ENCODE measurements around the gene SLC1A5.

Gene SLC1A5

GRCh38 chr19:46739290-46739771, 49.1 kb downstream of the SLC1A5 start:
- peaks cover 5% of the 10 kb centered on the region for H3K4me1 ChIP-seq (ENCODE audit: low read length)
- H3K9me3 ChIP-seq (replicated peaks; ENCODE audit: insufficient read depth, low read length) = no peaks in the 10 kb centered on the region
- no peaks in the 10 kb centered on the region; the same call in 1 of the 2 replicates for H3K36me3 ChIP-seq (replicated peaks; ENCODE audit: insufficient read depth, low read length)
- peaks cover 82% of the 10 kb centered on the region for H3K79me2 ChIP-seq (ENCODE audit: low read length)
- H3K9me2 ChIP-seq (replicated peaks; ENCODE audit: insufficient read depth, low read length) = no peaks in the 10 kb centered on the region
- no peak overlapping the region for H3K27ac ChIP-seq (ENCODE audit: low read length)
- H3K4me2 ChIP-seq (ENCODE audit: low read depth, low read length) = no peak overlapping the region
- peaks cover 34% of the 10 kb centered on the region for H4K20me1 ChIP-seq (ENCODE audit: insufficient read depth, low read length)
- no peaks in the 10 kb centered on the region for H3K27me3 ChIP-seq (replicated peaks; ENCODE audit: insufficient read depth, low read length)
- H2AFZ ChIP-seq (ENCODE audit: low read length) = no peak overlapping the region
- H3K4me3 ChIP-seq (ENCODE audit: low read length) = no peak overlapping the region
- DNase-seq = no peak
- TF ChIP-seq EZH2 (optimal IDR thresholded peaks at IDR 0.05; ENCODE audit: low read depth, low read length) (no peak), CTCF (IDR thresholded peaks at IDR 0.05; ENCODE audit: low read length) (no peak), EZH2phosphoT487 (IDR thresholded peaks at IDR 0.05; ENCODE audit: low read length) (no peak)
- H3F3A ChIP-seq (ENCODE audit: insufficient read depth, low read length) = no peaks in the 10 kb centered on the region
- H3K9ac ChIP-seq (ENCODE audit: low read length) = no peak overlapping the region

GRCh38 chr19:46737761-46738171, 50.6 kb downstream of the SLC1A5 start:
- no peak for DNase-seq
- no peak overlapping the region for H3K4me3 ChIP-seq (ENCODE audit: low read length)
- H3F3A ChIP-seq (ENCODE audit: insufficient read depth, low read length) = no peaks in the 10 kb centered on the region
- H3K4me1 ChIP-seq (ENCODE audit: low read length) = no peaks in the 10 kb centered on the region
- no peak overlapping the region for H3K27ac ChIP-seq (ENCODE audit: low read length)
- no peaks in the 10 kb centered on the region for H3K9me3 ChIP-seq (replicated peaks; ENCODE audit: insufficient read depth, low read length)
- peaks cover 27% of the 10 kb centered on the region for H4K20me1 ChIP-seq (ENCODE audit: insufficient read depth, low read length)
- no peaks in the 10 kb centered on the region for H3K27me3 ChIP-seq (replicated peaks; ENCODE audit: insufficient read depth, low read length)
- H3K36me3 ChIP-seq (replicated peaks; ENCODE audit: insufficient read depth, low read length) = peaks cover 5% of the 10 kb centered on the region
- H3K79me2 ChIP-seq (ENCODE audit: low read length) = peaks cover 84% of the 10 kb centered on the region
- TF ChIP-seq EZH2phosphoT487 (IDR thresholded peaks at IDR 0.05; ENCODE audit: low read length) (no peak), CTCF (IDR thresholded peaks at IDR 0.05; ENCODE audit: low read length) (no peak), EZH2 (optimal IDR thresholded peaks at IDR 0.05; ENCODE audit: low read depth, low read length) (no peak)
- H3K9ac ChIP-seq (ENCODE audit: low read length) = no peak overlapping the region
- H3K9me2 ChIP-seq (replicated peaks; ENCODE audit: insufficient read depth, low read length) = no peaks in the 10 kb centered on the region
- H3K4me2 ChIP-seq (ENCODE audit: low read depth, low read length) = no peak overlapping the region
- no peak overlapping the region for H2AFZ ChIP-seq (ENCODE audit: low read length)

- H3K4me1 ChIP-seq (ENCODE audit: low read length) = no peaks in the 10 kb centered on the region
- H3K27me3 ChIP-seq (replicated peaks; ENCODE audit: insufficient read depth, low read length) = no peaks in the 10 kb centered on the region
- TF ChIP-seq EZH2 (optimal IDR thresholded peaks at IDR 0.05; ENCODE audit: low read depth, low read length) (no peak), EZH2phosphoT487 (IDR thresholded peaks at IDR 0.05; ENCODE audit: low read length) (no peak), CTCF (IDR thresholded peaks at IDR 0.05; ENCODE audit: low read length) (no peak)
- no peak for DNase-seq
- no peaks in the 10 kb centered on the region for H3F3A ChIP-seq (ENCODE audit: insufficient read depth, low read length)
- H3K4me2 ChIP-seq (ENCODE audit: low read depth, low read length) = no peak overlapping the region
- H3K4me3 ChIP-seq (ENCODE audit: low read length) = no peak overlapping the region
- H3K79me2 ChIP-seq (ENCODE audit: low read length) = peaks cover 84% of the 10 kb centered on the region
- H3K27ac ChIP-seq (ENCODE audit: low read length) = no peak overlapping the region
- H3K9me3 ChIP-seq (replicated peaks; ENCODE audit: insufficient read depth, low read length) = no peaks in the 10 kb centered on the region
- peaks cover 5% of the 10 kb centered on the region for H3K36me3 ChIP-seq (replicated peaks; ENCODE audit: insufficient read depth, low read length)
- no peak overlapping the region for H2AFZ ChIP-seq (ENCODE audit: low read length)
- H3K9me2 ChIP-seq (replicated peaks; ENCODE audit: insufficient read depth, low read length) = no peaks in the 10 kb centered on the region
- H4K20me1 ChIP-seq (ENCODE audit: insufficient read depth, low read length) = peaks cover 25% of the 10 kb centered on the region
- no peak overlapping the region for H3K9ac ChIP-seq (ENCODE audit: low read length)
Measured at GRCh38 chr19:46737298-46737654, 51.1 kb downstream of the SLC1A5 start.

Data from MM.1S (cell line).